GM12878 (cell line): ENCODE data around the gene LRRC66.

Experiments
- POLR2A ChIP-seq: IDR thresholded peaks from 2 replicates; pipeline ENCODE4 v1.6.1; 2011; ENCODE audit warnings: low read depth, mild to moderate bottlenecking, low read length
- SMAD1 ChIP-seq: fragments of 450-650 bp; IDR thresholded peaks from 2 replicates; pipeline ENCODE4 v1.6.1; 2018; ENCODE audit warnings: mild to moderate bottlenecking, low read depth; ENCODE audit not compliant: partially characterized antibody
- TF ChIP-seq, protein P1 (sequence below), 3 experiments: IDR thresholded peaks in 2 of 3; conservative IDR thresholded peaks in 1 of 3; 2 replicates each; pipeline ENCODE4 v1.5.1; 2011; ENCODE audit warnings: low read depth in 3 of 3, low read length in 3 of 3, mild to moderate bottlenecking in 3 of 3, control low read depth in 2 of 3, moderate library complexity in 2 of 3, inconsistent platforms in 1 of 3, mixed read lengths in 1 of 3; ENCODE audit not compliant: control insufficient read depth in 2 of 3, insufficient read depth in 1 of 3; ENCODE audit errors: extremely low read depth in 1 of 3

DNA sequence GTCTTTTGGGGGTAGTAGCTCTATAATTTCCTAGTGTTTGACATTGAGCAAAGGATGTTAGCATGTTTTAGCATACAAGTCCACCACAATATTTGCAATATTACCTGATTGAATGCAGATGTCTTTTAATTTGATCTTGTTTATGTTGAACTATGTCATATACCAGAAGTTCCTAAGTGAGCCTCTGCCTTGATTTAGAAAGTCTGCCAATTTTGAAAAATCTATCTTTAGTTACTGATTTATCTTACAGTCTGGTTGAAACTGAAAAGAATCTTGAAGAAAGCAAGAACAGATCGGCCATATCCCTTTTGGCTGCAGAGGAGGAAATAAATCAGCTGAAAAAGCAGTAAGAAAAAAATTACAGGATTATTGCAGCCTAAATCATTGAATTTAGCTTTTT lies 49.4 kb upstream of the LRRC66 start:
- TF ChIP-seq POLR2A (no peak), SMAD1 (no peak)
- TF ChIP-seq, protein P1, sequence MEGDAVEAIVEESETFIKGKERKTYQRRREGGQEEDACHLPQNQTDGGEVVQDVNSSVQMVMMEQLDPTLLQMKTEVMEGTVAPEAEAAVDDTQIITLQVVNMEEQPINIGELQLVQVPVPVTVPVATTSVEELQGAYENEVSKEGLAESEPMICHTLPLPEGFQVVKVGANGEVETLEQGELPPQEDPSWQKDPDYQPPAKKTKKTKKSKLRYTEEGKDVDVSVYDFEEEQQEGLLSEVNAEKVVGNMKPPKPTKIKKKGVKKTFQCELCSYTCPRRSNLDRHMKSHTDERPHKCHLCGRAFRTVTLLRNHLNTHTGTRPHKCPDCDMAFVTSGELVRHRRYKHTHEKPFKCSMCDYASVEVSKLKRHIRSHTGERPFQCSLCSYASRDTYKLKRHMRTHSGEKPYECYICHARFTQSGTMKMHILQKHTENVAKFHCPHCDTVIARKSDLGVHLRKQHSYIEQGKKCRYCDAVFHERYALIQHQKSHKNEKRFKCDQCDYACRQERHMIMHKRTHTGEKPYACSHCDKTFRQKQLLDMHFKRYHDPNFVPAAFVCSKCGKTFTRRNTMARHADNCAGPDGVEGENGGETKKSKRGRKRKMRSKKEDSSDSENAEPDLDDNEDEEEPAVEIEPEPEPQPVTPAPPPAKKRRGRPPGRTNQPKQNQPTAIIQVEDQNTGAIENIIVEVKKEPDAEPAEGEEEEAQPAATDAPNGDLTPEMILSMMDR (IDR thresholded peaks at IDR 0.05 in 2 of 3, conservative IDR thresholded peaks at IDR 0.05 in 1 of 3; ENCODE audit: control insufficient read depth in 2 of 3, extremely low read depth in 1 of 3, insufficient read depth in 1 of 3, low read depth in 3 of 3, low read length in 3 of 3), result no peak
